Measurements from ENCODE around the gene HTRA1. TPM values are rescaled to one million over a fixed set of nuclear protein-coding genes. Genes with fewer than 3 reads are reported as not detected.

Gene HTRA1
- total and polyA plus RNA-seq, 2 donors (not counting 1 experiment from before 2014, with no cell fraction given): 109 to 216 TPM

DNA sequence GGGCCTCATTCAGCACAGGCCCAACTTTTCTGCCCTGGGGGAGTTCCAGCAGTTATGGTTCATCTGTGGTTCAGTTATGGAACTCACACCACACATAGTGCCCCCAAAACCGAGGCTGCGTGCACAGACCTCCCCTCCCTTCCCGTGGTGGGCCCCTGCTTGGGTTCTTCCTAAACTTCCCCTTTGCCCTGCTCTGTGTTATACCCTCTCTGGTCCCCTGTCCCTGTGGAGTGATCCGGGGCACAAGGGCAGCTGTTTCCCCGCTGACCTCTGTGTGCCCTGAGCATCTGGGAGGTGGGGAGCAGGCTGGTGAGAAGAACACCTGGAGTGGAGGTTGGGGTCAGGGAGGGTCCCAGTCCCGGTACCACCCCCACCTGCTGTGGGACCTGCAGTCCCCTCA lies 39.4 kb downstream of the HTRA1 start:
- Histone ChIP-seq H3K79me2 (ENCODE audit: control insufficient read depth, insufficient read depth, low read length) (no peaks in the 10 kb centered on the region), H3K9me3 (ENCODE audit: control insufficient read depth, insufficient read depth, low read depth, low read length) (no peaks in the 10 kb centered on the region), H3K4me2 (ENCODE audit: extremely low read depth, insufficient read depth, low read length) (no peak overlapping the region), H3K27ac (ENCODE audit: insufficient read depth, low read length) (no peak overlapping the region), H3K4me1 (ENCODE audit: control insufficient read depth, extremely low read depth, insufficient read depth, low read length) (peaks cover 14% of the 10 kb centered on the region), H3K9ac (ENCODE audit: insufficient read depth, low read length) (no peak overlapping the region), H2AFZ (ENCODE audit: low read length) (no peak overlapping the region), H3K4me3 (replicated peaks in 1 of 4; ENCODE audit: control extremely low read depth in 1 of 4, insufficient read depth in 1 of 4, low read depth in 3 of 4, low read length in 4 of 4) (no peak overlapping the region), H3K36me3 (ENCODE audit: control insufficient read depth, insufficient read depth, low read length) (no peaks in the 10 kb centered on the region), H4K20me1 (ENCODE audit: control insufficient read depth, extremely low read depth, insufficient read depth, low read length) (no peaks in the 10 kb centered on the region), H3K27me3 (ENCODE audit: control insufficient read depth, insufficient read depth, low read length) (no peaks in the 10 kb centered on the region)
- TF ChIP-seq, protein P1, sequence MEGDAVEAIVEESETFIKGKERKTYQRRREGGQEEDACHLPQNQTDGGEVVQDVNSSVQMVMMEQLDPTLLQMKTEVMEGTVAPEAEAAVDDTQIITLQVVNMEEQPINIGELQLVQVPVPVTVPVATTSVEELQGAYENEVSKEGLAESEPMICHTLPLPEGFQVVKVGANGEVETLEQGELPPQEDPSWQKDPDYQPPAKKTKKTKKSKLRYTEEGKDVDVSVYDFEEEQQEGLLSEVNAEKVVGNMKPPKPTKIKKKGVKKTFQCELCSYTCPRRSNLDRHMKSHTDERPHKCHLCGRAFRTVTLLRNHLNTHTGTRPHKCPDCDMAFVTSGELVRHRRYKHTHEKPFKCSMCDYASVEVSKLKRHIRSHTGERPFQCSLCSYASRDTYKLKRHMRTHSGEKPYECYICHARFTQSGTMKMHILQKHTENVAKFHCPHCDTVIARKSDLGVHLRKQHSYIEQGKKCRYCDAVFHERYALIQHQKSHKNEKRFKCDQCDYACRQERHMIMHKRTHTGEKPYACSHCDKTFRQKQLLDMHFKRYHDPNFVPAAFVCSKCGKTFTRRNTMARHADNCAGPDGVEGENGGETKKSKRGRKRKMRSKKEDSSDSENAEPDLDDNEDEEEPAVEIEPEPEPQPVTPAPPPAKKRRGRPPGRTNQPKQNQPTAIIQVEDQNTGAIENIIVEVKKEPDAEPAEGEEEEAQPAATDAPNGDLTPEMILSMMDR (conservative IDR thresholded peaks at IDR 0.05 in 1 of 2, IDR thresholded peaks at IDR 0.05 in 1 of 2; ENCODE audit: low read depth in 1 of 2, low read length in 2 of 2): no peak
- no peak for TF ChIP-seq EZH2 (IDR thresholded peaks at IDR 0.05; ENCODE audit: low read length, missing control alignments)
- DNase-seq (ENCODE audit: low read depth in 2 of 2): no peak

GRCh38 chr10:122503012-122503411 lies 41.7 kb downstream of the HTRA1 start:
- H3K9ac ChIP-seq (ENCODE audit: insufficient read depth, low read length): no peak overlapping the region
- H3K27ac ChIP-seq (ENCODE audit: insufficient read depth, low read length): no peak overlapping the region
- H3K4me1 ChIP-seq (ENCODE audit: control insufficient read depth, extremely low read depth, insufficient read depth, low read length): peaks cover 14% of the 10 kb centered on the region
- no peaks in the 10 kb centered on the region for H3K27me3 ChIP-seq (ENCODE audit: control insufficient read depth, insufficient read depth, low read length)
- no peaks in the 10 kb centered on the region for H3K9me3 ChIP-seq (ENCODE audit: control insufficient read depth, insufficient read depth, low read depth, low read length)
- TF ChIP-seq, protein P1 (conservative IDR thresholded peaks at IDR 0.05 in 1 of 2, IDR thresholded peaks at IDR 0.05 in 1 of 2; ENCODE audit: low read depth in 1 of 2, low read length in 2 of 2): no peak
- TF ChIP-seq EZH2 (IDR thresholded peaks at IDR 0.05; ENCODE audit: low read length, missing control alignments): no peak
- no peak overlapping the region for H3K4me2 ChIP-seq (ENCODE audit: extremely low read depth, insufficient read depth, low read length)
- H3K79me2 ChIP-seq (ENCODE audit: control insufficient read depth, insufficient read depth, low read length): no peaks in the 10 kb centered on the region
- no peaks in the 10 kb centered on the region for H4K20me1 ChIP-seq (ENCODE audit: control insufficient read depth, extremely low read depth, insufficient read depth, low read length)
- no peak overlapping the region for H3K4me3 ChIP-seq (replicated peaks in 1 of 4; ENCODE audit: control extremely low read depth in 1 of 4, insufficient read depth in 1 of 4, low read depth in 3 of 4, low read length in 4 of 4)
- DNase-seq (ENCODE audit: low read depth in 2 of 2): peak in 1 of 2 donors; percentile 66
- H2AFZ ChIP-seq (ENCODE audit: low read length): no peak overlapping the region
- no peaks in the 10 kb centered on the region for H3K36me3 ChIP-seq (ENCODE audit: control insufficient read depth, insufficient read depth, low read length)

- Histone ChIP-seq H3K27ac (ENCODE audit: insufficient read depth, low read length) (peak overlapping the region; percentile 56), H3K36me3 (ENCODE audit: control insufficient read depth, insufficient read depth, low read length) (peaks cover 4% of the 10 kb centered on the region), H3K79me2 (ENCODE audit: control insufficient read depth, insufficient read depth, low read length) (no peaks in the 10 kb centered on the region), H4K20me1 (ENCODE audit: control insufficient read depth, extremely low read depth, insufficient read depth, low read length) (no peaks in the 10 kb centered on the region), H3K4me1 (ENCODE audit: control insufficient read depth, extremely low read depth, insufficient read depth, low read length) (peaks cover 10% of the 10 kb centered on the region), H3K4me2 (ENCODE audit: extremely low read depth, insufficient read depth, low read length) (no peak overlapping the region), H3K9me3 (ENCODE audit: control insufficient read depth, insufficient read depth, low read depth, low read length) (no peaks in the 10 kb centered on the region), H3K4me3 (replicated peaks in 1 of 4; ENCODE audit: control extremely low read depth in 1 of 4, insufficient read depth in 1 of 4, low read depth in 3 of 4, low read length in 4 of 4) (no peak overlapping the region), H3K27me3 (ENCODE audit: control insufficient read depth, insufficient read depth, low read length) (no peaks in the 10 kb centered on the region), H2AFZ (ENCODE audit: low read length) (peak overlapping the region; percentile 15), H3K9ac (ENCODE audit: insufficient read depth, low read length) (no peak overlapping the region)
- TF ChIP-seq EZH2 (IDR thresholded peaks at IDR 0.05; ENCODE audit: low read length, missing control alignments): no peak
- TF ChIP-seq, protein P1 (conservative IDR thresholded peaks at IDR 0.05 in 1 of 2, IDR thresholded peaks at IDR 0.05 in 1 of 2; ENCODE audit: low read depth in 1 of 2, low read length in 2 of 2): no peak
- DNase-seq (ENCODE audit: low read depth in 2 of 2): no peak
These were observed 42.7 kb downstream of the HTRA1 start for GRCh38 chr10:122503886-122504609.
